HG03097 (cell line): ENCODE data around the gene PRKN.

Experiments used
- ATAC-seq: cut with Tn5 transposase; IDR thresholded peaks from one replicate; pipeline ENCODE4 v1.9.1; 2021; ENCODE audit not compliant: unreplicated experiment, low FRiP score

The PRKN gene

DNA sequence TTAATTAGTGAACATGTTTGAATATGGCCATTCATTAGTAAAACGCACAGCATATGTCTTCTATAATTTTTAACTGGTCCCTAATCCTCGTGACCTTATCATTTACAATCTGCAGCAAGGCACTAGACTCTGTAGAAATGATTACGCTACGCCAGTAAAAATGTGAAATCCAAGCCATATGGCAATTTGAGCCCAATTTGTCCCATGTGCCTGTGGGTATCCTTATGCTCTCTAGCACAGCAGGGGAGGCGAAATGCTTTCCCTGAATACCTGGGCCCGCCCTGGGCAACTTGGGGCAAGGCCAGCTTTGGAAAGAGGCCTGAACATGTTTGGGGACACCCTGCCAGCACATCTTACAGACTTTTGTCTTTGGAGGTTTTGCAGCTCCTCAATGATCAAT lies 1331.0 kb downstream of the PRKN start:
- no peak for ATAC-seq

GRCh38 chr6:161395716-161396231 lies 1331.8 kb downstream of the PRKN start:
- no peak for ATAC-seq

GRCh38 chr6:161394437-161394836 lies 1333.1 kb downstream of the PRKN start:
- no peak for ATAC-seq

DNA sequence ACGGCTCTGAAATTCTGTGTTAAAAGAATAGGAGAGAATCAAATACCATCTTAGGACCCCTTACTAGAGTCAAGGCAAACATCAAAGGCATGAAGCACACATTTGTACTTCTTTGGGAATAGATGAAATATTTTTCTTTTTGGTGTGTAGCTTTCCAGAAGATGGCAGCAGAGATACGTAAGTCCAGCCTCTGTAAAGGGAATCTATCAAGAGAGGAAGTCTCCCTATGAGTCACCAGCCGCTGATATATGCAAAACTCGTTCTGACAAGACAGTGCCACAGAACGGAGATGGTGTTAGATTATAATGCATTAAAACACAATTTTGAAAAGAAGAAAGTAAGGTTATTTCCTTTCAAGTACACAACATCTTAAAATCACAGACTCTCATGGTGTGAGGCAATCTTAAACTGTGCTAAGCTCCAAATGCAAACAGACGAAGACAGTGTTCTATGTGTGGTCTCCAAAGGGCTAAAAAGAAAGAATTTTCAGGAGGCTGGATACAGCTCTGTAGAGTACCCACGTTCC lies 1333.7 kb downstream of the PRKN start:
- ATAC-seq, result peak; percentile 99

GRCh38 chr6:161393292-161393691 lies 1334.3 kb downstream of the PRKN start:
- no peak for ATAC-seq

GRCh38 chr6:161389756-161390155 lies 1337.8 kb downstream of the PRKN start:
- no peak for ATAC-seq

- ATAC-seq, result no peak
Measured at GRCh38 chr6:161383951-161384350, 1343.6 kb downstream of the PRKN start.

DNA sequence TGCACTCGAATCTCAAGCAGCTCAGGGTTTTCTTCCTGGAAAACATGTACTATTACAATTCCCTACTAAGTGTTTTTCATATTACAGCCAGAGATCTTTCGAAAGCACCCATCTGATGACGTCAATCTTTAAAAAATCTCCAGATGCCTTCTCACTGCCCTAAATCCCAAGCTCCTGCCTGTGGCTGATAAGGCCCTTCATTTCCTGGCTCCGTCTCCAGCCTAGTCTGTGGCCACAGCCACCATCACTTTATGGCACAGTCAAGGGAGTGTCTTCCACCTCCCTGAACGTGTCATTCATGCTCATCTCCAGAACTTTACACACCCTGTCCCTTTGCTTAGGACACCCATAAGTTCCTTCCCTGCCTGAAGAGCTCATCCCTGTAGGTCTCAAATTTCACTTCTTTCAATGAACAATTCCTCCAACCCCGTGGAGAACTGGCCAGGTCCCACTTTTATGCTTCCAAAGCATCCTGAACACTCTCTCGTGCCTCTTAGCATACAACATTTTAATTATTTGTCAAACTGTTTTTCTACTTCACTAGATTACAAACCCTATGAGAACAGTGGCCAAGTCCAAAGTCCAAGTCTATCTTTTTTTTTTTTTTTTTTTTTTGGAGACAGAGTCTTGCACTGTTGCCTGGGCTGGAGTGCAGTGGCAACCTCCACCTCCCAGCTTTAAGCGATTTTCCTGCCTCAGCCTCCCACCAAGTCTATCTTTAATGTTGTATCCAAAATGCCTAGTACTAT lies 1347.6 kb downstream of the PRKN start:
- no peak for ATAC-seq

DNA sequence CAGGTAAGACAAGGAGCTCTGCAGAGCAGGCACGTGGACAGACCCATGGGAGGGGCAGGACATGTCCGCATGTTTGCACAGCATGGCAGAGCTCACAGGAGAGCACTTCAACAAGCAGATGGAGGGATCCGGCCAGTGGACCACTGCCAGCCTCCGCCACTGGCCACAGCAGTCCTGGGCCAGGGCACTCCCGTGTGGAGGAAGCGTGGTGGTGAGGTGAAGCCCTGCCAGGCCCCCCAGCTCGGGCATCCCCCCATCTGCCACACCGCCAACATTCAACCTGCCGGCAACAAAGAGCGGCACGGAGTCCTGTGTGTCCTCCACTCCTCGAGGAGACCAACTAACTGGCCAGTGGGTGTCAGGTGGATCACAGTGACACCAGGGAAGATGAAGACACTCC lies 1349.5 kb downstream of the PRKN start:
- ATAC-seq, result no peak

GRCh38 chr6:161377116-161377515 lies 1350.5 kb downstream of the PRKN start:
- no peak for ATAC-seq

- ATAC-seq, result no peak
Measured at GRCh38 chr6:161376367-161376766, 1351.2 kb downstream of the PRKN start.

DNA sequence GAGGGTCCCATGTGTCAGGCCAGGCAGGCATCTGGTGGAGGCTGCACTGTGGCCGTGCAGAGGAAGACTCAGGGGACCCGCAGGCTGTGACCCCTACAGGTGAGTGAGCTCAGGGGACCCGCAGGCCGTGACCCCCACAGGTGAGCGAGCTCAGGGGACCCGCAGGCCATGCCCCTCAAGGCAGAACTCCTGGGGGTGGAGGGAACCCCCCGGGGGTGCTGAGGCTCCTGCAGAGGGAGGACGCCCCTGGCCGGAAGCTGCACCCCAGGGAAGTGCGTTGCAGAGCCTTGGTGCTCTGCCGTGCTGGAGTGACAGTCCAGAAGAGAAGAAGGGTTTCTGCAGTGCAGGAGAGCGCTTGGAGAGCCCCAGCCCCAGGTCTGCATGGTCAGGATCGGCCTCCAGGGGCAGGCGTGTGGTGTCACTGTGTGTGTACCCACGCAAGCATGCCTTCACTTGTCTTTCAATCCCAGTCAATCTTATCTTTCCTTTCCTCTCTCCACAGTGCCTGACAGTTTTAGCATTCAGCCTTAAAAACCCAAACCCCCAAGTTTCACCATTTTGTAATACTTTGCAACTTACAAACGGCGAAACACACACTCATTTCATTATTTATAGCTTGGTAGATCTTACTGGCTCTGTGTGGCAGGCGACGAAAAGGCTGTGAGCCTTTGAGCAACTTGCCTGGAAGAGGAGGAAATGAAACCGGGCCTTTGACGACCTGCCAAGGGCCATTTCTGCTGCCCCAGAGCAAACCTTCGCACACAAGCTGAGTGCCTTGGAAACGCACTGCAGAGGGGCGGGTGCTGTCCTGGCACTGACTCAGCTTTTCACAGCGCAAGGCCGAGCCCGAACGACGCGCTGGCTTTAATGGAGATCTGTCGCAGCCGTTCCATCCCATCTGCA lies 1352.3 kb downstream of the PRKN start:
- no peak for ATAC-seq

GRCh38 chr6:161373905-161374451 lies 1353.6 kb downstream of the PRKN start:
- no peak for ATAC-seq

GRCh38 chr6:161372422-161372793 lies 1355.2 kb downstream of the PRKN start:
- no peak for ATAC-seq

- peak; percentile 88 for ATAC-seq
Measured at GRCh38 chr6:161370880-161371279, 1356.7 kb downstream of the PRKN start.

- no peak for ATAC-seq
Measured at GRCh38 chr6:161369339-161369738, 1358.2 kb downstream of the PRKN start.

DNA sequence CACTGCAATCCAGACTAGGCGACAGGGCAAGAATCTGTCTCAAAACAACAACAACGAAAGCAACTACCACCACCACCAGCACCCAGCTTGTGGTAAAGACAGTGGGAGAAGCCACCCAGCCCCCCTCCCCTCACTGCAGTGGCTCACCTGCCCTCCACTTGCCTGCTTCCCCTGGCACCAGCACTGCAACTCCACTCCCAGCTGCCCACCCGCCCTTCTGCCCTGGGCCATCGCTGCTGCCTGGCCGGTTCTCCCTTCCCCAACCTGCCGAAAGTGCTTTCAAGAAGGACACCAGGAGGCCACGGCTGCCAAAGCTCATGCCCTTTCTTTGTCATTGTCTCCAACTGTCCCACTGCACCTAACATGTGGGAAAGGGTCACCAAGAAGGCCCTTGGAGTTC lies 1359.1 kb downstream of the PRKN start:
- ATAC-seq, result no peak

DNA sequence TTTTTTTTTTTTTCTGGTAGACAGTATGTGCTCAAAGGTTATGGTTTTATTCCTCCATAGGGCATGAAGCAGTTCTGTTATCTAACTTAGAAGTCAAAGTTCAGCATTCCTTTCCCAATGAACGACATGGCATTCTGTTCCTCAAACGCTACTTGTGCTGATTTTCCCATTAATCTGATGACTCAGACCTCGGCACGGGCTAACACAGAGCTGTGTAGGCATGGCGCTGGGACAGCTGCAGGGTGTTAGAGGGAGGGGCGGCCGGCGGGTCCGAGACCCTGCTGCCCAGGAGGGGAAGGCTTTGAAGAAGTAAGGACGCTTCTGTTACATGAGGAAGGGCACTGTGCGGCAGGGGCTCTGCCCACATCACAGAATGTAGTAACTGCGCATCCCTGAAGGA lies 1360.1 kb downstream of the PRKN start:
- ATAC-seq, result no peak

- ATAC-seq, result no peak
Measured at GRCh38 chr6:161366301-161366923, 1361.2 kb downstream of the PRKN start.

GRCh38 chr6:161365633-161366032 lies 1361.9 kb downstream of the PRKN start:
- ATAC-seq, result no peak

- no peak for ATAC-seq
Measured at GRCh38 chr6:161363286-161363685, 1364.3 kb downstream of the PRKN start.
